Measurements from ENCODE around the gene CDK14. TPM values are rescaled to one million over a fixed set of nuclear protein-coding genes. Genes with fewer than 3 reads are reported as not detected.

CDK14 gene
- total RNA-seq, 1 donor, result 39.1 TPM

DNA sequence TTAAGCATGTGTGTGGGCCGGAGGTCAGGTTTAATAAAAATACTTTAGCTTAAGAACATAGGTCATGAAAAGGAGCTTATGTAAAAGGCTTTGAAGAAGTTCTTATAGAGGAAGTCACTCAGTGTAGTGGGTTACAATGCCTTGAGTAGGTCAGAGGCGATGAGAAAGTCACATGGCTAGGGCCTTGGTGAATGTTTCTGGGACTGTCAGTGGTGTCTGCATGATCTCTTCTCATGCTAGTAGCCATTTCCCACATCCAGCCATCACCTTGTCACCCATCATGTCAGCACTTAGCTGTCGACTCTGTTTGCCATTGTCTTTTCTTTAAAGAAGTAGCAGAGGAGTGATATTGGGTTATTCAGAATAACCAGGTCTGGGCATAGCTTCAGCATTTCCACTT lies 236.6 kb downstream of the CDK14 start:
- Histone ChIP-seq H2AFZ (ENCODE audit: low read length) (no peak overlapping the region), H3K36me3 (ENCODE audit: insufficient read depth, low read length) (no peaks in the 10 kb centered on the region), H4K20me1 (ENCODE audit: insufficient read depth, low read length) (no peaks in the 10 kb centered on the region), H3K4me3 (ENCODE audit: insufficient read depth, low read length) (no peak overlapping the region), H3K79me2 (ENCODE audit: insufficient read depth, low read length) (peaks cover 15% of the 10 kb centered on the region), H3K27ac (ENCODE audit: low read depth, low read length) (no peak overlapping the region), H3K27me3 (ENCODE audit: insufficient read depth, low read length) (no peaks in the 10 kb centered on the region), H3K4me1 (ENCODE audit: insufficient read depth, low read length) (peaks cover 10% of the 10 kb centered on the region), H3K4me2 (ENCODE audit: insufficient read depth, low read length) (no peak overlapping the region), H3K9me3 (ENCODE audit: low read depth, low read length) (no peaks in the 10 kb centered on the region)
- no peak for DNase-seq (ENCODE audit: insufficient read length, low spot score, missing footprints)
- TF ChIP-seq, protein P1, sequence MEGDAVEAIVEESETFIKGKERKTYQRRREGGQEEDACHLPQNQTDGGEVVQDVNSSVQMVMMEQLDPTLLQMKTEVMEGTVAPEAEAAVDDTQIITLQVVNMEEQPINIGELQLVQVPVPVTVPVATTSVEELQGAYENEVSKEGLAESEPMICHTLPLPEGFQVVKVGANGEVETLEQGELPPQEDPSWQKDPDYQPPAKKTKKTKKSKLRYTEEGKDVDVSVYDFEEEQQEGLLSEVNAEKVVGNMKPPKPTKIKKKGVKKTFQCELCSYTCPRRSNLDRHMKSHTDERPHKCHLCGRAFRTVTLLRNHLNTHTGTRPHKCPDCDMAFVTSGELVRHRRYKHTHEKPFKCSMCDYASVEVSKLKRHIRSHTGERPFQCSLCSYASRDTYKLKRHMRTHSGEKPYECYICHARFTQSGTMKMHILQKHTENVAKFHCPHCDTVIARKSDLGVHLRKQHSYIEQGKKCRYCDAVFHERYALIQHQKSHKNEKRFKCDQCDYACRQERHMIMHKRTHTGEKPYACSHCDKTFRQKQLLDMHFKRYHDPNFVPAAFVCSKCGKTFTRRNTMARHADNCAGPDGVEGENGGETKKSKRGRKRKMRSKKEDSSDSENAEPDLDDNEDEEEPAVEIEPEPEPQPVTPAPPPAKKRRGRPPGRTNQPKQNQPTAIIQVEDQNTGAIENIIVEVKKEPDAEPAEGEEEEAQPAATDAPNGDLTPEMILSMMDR (IDR thresholded peaks at IDR 0.05; ENCODE audit: extremely low read depth, low read depth, low read length), result no peak

DNA sequence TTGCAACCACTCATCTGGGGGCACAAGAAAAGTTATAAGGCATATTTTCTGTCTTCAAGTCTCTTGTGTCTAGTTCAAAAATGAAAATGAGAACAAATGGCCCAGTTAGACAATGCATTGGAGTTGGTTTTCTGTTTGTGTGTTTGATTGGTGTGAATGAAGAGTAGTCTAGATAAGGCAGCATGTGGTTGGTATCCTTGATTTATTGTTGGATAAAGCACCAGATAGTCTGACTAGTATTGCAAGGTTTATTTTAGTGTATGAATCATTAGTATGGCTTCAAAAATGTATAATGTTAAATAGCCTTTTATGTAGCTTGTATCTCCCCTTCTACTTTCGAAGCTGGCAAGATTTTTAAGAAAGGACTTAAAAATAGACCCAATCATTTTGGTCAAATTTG lies 237.3 kb downstream of the CDK14 start:
- Histone ChIP-seq H4K20me1 (ENCODE audit: insufficient read depth, low read length) (no peaks in the 10 kb centered on the region), H3K4me3 (ENCODE audit: insufficient read depth, low read length) (no peak overlapping the region), H3K36me3 (ENCODE audit: insufficient read depth, low read length) (no peaks in the 10 kb centered on the region), H3K4me2 (ENCODE audit: insufficient read depth, low read length) (no peak overlapping the region), H3K27me3 (ENCODE audit: insufficient read depth, low read length) (no peaks in the 10 kb centered on the region), H3K4me1 (ENCODE audit: insufficient read depth, low read length) (peaks cover 10% of the 10 kb centered on the region), H3K9me3 (ENCODE audit: low read depth, low read length) (no peaks in the 10 kb centered on the region), H3K79me2 (ENCODE audit: insufficient read depth, low read length) (peaks cover 15% of the 10 kb centered on the region), H3K27ac (ENCODE audit: low read depth, low read length) (no peak overlapping the region), H2AFZ (ENCODE audit: low read length) (no peak overlapping the region)
- TF ChIP-seq, protein P1 (IDR thresholded peaks at IDR 0.05; ENCODE audit: extremely low read depth, low read depth, low read length), result no peak
- no peak for DNase-seq (ENCODE audit: insufficient read length, low spot score, missing footprints)

DNA sequence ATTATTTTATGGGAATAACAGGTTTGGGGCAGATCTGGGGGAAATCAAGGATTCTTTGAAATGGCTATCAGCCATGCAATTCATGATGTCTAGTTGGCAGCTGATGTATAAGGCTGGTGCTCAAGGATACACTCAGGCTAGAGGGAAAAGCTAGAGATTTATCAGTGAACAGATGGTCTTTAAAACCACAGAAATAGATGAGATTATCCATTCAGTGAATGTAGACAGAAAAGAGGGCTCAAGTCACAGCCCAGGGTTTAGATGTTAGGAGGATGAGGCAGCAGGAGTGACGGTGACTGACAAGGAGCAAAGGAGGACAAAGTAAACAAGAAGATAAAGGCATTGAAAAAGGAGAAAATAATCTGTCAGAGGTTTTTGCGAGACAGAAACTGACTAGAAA lies 238.7 kb downstream of the CDK14 start:
- TF ChIP-seq, protein P1 (IDR thresholded peaks at IDR 0.05; ENCODE audit: extremely low read depth, low read depth, low read length), result no peak
- Histone ChIP-seq H3K36me3 (ENCODE audit: insufficient read depth, low read length) (no peaks in the 10 kb centered on the region), H3K9me3 (ENCODE audit: low read depth, low read length) (no peaks in the 10 kb centered on the region), H3K4me2 (ENCODE audit: insufficient read depth, low read length) (no peak overlapping the region), H3K79me2 (ENCODE audit: insufficient read depth, low read length) (peaks cover 15% of the 10 kb centered on the region), H3K4me1 (ENCODE audit: insufficient read depth, low read length) (peaks cover 10% of the 10 kb centered on the region), H2AFZ (ENCODE audit: low read length) (no peak overlapping the region), H4K20me1 (ENCODE audit: insufficient read depth, low read length) (no peaks in the 10 kb centered on the region), H3K27me3 (ENCODE audit: insufficient read depth, low read length) (no peaks in the 10 kb centered on the region), H3K27ac (ENCODE audit: low read depth, low read length) (no peak overlapping the region), H3K4me3 (ENCODE audit: insufficient read depth, low read length) (no peak overlapping the region)
- DNase-seq (ENCODE audit: insufficient read length, low spot score, missing footprints), result no peak

DNA sequence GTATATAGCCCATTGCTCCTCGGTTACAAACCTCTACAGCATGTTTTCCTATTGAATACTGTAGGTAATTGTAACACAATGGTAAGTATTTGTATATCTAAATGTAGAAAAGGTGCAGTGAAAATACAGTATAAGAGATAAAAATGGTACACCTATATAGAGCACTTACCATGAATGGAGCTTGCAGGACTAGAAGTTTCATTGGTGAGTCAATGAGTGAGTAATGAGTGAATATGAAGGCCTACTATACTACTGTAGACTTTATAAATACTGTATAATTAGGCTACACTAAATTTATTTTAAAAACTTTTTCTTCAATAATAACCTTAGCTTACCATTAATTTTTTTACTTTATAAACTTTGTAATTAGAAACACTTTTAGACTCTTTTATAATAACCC lies 239.7 kb downstream of the CDK14 start:
- Histone ChIP-seq H3K79me2 (ENCODE audit: insufficient read depth, low read length) (peaks cover 16% of the 10 kb centered on the region), H2AFZ (ENCODE audit: low read length) (no peak overlapping the region), H3K4me2 (ENCODE audit: insufficient read depth, low read length) (no peak overlapping the region), H3K27ac (ENCODE audit: low read depth, low read length) (no peak overlapping the region), H3K27me3 (ENCODE audit: insufficient read depth, low read length) (no peaks in the 10 kb centered on the region), H4K20me1 (ENCODE audit: insufficient read depth, low read length) (no peaks in the 10 kb centered on the region), H3K36me3 (ENCODE audit: insufficient read depth, low read length) (no peaks in the 10 kb centered on the region), H3K4me1 (ENCODE audit: insufficient read depth, low read length) (peaks cover 10% of the 10 kb centered on the region), H3K4me3 (ENCODE audit: insufficient read depth, low read length) (no peak overlapping the region), H3K9me3 (ENCODE audit: low read depth, low read length) (no peaks in the 10 kb centered on the region)
- TF ChIP-seq, protein P1 (IDR thresholded peaks at IDR 0.05; ENCODE audit: extremely low read depth, low read depth, low read length), result no peak
- no peak for DNase-seq (ENCODE audit: insufficient read length, low spot score, missing footprints)
